GM18907 (cell line): ENCODE data around the gene PHACTR3.

ENCODE experiments used
- ATAC-seq: cut with Tn5 transposase; IDR thresholded peaks from one replicate; pipeline ENCODE4 v1.9.1; 2021; ENCODE audit warnings: mild to moderate bottlenecking, moderate library complexity; ENCODE audit not compliant: unreplicated experiment

PHACTR3 gene

GRCh38 chr20:59745201-59745600 is 140.9 kb downstream of the PHACTR3 start:
- ATAC-seq, result no peak

- ATAC-seq, result no peak
Measured at GRCh38 chr20:59745716-59746115, 141.4 kb downstream of the PHACTR3 start.

GRCh38 chr20:59746155-59746554 is 141.8 kb downstream of the PHACTR3 start:
- no peak for ATAC-seq

- ATAC-seq, result no peak
Measured at GRCh38 chr20:59747671-59748515, 143.6 kb downstream of the PHACTR3 start.

GRCh38 chr20:59748619-59749191 is 144.4 kb downstream of the PHACTR3 start:
- ATAC-seq, result no peak

DNA sequence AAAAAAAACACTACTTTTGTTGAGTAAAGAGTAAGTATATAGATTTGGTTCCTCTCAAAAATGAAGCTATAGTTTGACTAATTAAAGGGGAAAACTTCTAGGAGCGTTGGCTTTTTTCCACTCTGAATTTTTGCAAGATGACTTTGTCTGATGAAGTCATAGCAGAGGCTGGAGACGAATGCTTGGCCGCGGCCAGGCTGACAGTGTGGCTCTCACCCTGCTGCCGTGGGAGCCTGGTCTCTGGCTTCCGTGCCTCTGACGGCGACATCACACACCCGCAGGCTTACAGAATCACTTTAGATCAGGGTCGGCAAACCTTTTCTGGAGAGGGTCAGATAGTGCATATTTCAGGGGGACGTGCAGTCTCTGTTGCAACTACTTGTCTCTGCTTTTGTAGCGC is 145.0 kb downstream of the PHACTR3 start:
- ATAC-seq, result no peak

DNA sequence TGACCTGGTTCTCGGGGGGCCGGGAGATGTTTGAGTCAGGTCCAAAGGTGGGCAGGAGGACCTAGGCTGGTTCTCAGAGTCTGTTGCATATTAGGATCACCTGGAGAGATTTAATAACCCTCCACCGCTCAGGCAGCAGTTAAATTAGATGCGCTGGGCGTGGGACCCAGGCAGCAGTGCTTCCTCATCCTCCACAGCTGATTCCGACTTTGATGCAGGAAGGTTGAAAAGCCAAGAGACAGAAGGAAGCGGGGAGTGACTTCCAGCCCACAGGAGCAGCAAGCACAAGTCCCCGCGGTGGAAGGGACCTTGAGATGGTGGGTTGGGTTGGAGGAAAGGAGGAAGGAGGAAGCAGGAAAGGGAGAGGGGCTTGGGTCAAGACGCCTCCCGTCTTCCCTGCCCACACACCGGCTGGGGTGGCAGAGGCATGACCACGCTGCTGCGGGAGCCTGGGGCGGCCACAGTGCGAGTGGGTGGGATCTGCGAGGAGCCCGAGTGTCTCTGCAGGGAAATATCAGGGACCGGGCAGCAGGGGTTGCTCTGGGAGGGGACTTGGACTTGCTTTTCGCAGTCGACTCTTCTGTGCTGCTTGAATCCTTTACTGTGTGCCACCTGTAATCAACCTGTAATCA is 146.0 kb downstream of the PHACTR3 start:
- no peak for ATAC-seq

DNA sequence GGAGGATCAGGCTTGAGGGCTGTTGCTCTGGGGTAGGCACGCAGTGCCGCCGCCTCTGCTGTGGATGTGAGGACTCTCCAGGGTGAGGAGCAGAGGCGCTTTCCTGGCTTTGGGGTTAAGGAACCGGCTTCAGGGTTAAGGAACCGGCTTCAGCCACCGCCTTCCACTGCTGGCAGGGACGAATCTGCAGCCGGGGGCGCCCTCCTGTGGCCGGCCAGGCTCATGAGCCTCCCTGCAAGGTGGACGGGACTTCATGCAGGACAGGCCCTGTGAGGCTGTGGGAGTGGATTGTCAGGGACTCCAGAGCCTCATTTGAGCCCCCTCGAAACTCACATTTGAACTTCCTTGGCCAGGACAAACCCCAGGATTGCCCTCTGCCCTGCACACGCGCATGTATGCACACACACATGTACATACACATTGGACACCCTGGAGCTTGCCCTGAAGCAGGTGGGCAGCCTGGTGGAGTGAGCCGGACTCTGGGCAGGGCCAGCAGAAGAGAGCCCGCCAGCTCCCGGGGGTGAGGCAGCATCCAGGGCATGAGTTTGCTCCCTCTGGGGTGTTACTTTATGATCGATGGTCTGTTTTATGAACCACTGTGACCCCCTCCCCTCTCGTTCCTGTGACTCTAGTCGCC is 146.9 kb downstream of the PHACTR3 start:
- ATAC-seq, result peak; percentile 45

DNA sequence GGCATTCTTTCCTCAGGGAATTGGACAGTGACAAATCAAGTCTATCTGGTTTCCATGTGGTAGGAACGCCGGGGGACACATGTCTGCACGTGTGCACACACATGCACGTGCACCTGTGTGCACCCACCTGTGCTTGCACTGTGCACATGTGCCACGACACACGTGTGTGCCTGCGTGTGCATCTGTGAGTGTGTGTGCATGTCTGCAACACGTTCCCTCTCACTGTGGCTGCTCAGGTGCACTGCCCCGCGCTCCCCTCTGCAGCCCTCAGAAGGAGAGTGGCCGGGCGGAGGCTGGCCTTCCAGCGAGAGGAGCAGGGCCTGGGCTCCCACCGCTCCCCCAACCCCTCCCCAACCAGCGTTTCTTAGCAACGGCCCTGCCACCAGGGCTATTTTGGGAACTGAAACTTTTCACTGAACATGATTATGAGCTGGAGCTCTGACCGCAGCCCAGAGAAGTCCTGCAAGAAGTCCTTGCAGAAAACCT is 147.8 kb downstream of the PHACTR3 start:
- peak; percentile 86 for ATAC-seq

DNA sequence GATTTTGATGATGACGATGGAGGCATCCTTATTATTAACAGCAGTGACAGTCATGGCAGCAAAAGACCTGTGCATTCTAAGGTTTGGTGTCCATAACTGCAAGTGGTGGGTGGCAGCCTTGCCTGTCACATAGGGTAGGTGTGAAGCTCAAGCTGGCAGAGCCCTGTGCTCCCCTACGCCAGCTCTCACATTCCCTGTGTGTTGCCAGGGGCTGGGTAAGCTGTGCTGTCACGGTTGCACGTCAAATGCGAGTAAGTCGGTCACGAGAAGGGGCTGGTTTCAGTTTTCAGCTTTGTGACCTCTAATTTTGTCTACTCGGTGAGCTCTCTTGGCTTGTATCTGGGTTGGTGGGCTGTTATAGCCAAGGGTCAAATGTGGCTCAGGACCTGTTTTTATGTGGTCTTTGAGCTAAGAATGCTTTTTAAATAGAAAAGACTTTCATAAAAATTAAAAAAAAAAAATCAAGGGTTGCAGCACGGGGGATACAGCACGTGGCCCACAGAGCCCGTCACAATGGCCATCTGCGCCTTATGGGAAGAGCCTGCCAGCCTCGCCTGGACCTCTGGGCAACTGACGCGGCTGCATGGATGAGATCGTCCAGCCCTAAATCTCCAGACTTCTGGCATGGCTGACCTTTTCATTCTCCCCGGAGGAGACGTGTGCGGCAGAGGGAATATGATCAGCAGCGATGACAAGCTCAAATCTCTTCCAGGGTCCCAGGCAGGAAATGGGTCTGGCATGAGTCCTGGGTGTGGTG is 148.5 kb downstream of the PHACTR3 start:
- ATAC-seq, result peak; percentile 42

DNA sequence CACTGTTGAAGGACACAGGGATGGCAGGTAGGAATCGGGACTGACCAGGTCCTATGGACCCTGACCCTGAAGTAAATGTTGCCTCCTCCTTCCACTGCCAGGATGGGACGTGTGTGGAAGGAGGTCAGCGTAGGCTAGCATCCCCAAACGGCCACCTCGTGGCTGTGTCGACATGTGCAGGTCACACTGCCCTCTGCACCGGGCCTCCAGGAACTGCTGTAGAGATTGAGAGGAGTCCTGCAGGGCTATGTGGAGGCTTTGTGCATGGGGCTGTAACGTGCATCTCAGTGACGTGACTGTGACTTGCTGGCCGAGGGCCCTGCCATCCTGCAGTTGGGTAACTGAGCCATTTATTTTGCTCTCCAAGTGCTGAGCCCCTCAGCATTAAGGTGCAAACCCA is 149.5 kb downstream of the PHACTR3 start:
- ATAC-seq, result no peak

DNA sequence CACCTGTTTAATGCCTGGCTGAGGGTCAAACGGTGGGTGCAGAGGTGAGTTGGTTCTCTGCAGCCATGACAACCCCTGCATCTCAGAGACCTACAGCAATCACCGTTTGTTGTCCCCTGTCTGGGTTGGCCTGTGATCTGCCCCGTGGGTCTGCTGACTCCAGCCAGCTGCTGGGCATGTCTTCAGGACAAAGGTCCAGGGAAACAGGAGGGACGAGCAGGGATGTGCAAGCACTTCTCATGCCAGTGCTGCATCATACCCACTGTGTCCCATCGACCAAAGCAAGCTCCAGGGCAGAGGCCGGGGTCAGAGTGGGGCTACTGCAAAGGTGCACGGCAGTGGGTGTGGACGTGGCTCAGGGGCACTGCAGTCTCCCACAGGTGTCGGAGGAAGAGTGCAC is 150.2 kb downstream of the PHACTR3 start:
- no peak for ATAC-seq

DNA sequence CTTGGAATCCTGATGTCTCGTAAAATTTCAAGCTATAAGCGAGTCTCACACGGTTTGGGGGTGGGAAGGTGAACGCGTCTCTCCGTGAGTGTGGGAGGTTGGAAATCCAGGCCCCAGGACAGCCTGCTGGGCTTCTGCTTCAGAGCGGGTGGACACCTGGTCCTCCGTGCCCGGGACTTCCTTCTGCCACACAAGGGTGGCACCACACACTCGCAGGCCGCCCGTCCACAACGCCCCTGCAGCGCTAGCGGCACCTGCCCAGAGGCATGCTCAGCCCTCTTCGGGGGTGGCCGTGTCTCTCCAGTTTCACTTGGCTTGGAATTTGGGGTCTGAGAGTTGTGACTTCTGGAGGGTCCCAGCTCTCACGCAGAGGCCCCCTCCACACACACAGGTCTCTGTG is 151.9 kb downstream of the PHACTR3 start:
- no peak for ATAC-seq

- no peak for ATAC-seq
Measured at GRCh38 chr20:59764037-59764436, 159.7 kb downstream of the PHACTR3 start.

DNA sequence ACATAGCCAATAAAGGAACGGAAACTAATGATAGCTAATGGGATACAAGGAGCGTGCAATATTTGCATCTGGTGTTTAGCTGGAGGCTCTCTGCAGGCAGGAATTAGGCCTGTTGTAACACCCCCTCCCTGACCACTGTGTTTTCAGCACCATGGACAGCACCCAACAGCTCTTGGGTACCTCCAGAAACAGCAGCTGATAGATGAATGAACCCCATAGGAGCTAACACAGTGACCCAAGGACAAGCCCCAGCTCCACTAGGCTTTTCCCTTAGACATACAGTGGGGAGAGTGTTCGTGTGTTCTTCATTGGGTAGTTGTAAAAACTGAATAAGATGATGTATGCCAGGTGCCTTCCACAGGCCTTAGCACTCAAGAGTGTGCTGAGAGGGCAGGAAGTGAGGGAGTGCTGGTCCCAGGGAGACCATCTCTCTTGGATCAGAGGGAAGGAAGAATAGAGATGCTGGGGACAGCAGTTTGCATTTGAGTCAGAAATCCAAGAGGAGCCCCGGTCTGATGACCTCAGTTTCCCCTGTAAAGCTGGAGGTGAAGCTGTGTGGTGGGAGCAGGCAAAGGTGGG is 161.3 kb downstream of the PHACTR3 start:
- no peak for ATAC-seq

DNA sequence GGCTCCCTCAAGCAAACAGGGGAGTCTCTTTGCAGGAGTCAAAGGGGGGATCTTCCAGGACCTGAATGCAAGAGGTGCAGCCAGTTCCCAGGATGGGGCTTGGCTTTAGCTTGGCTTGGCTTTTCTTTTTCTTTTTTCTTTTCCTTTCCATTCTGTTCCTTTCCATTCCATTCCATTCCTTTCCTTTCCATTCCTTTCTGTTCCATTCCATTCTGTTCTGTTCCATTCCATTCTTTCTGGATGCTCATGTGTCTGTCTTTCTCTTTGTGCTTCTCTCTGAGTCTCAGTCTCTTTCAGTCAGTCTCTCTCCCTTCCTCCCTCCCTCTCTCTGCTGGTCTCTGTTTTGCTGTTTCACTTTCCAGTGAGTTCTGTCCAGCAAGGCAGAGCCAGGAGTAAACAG is 163.3 kb downstream of the PHACTR3 start:
- no peak for ATAC-seq

DNA sequence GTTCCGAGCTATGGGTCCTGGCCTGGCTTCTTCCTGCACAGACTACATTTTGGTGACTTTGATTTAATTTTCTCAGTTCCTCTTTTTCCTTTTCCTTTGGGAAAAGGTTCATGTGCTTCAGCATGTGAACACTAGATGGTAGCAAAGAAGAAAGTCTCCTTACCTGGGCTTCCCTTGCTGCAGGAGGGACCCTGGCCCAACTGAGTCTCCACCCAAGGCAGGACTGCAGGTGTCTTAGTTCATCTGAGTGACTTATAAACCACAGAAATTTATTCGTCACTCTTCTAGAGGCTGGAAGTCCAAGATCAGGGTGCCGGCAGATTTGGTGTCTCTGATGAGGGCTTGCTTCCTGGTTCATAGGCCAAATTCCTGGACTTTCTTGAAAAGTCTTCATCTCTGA is 165.9 kb downstream of the PHACTR3 start:
- ATAC-seq, result no peak

DNA sequence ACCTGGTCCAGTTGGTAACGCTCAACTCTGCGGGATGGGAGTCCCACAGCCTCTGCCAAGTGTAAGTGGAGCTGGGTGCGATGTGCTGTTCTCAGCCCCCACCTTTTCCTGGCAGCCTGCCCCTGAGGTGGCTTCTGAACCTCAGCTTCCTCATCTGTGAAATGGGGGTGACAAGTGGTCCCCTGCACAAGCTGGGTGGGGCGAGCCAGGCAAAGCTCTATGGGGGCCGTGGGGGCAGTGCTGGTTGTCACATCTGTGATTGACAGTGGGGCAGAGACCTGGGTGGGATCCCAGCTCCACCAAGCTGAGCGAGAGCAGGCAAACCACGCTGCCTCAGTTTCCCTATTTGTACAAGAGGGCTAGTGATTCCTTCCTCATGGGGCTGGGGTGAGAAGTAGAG is 166.5 kb downstream of the PHACTR3 start:
- no peak for ATAC-seq

- ATAC-seq, result no peak
Measured at GRCh38 chr20:59771506-59772372, 167.4 kb downstream of the PHACTR3 start.

DNA sequence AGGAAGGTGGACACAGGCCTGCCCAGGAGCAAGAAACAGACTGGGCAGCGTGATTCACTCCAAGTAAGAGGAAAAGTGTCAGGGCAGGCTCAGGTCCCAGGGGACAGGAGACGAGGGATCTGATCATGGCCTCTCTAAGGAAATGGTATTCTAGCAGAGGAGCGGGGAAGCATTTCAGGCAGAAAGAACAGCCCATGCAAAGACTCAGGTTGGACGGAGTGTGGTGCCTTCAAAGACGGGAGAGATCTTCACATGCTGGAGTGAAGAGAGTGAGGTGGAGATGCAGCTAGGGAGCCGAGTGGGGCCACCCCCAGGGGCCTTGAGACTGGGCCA is 168.0 kb downstream of the PHACTR3 start:
- no peak for ATAC-seq
